Keratinocyte (primary cell): ENCODE measurements around the gene VWA3A. TPM values are rescaled to one million over a fixed set of nuclear protein-coding genes. Genes with fewer than 3 reads are reported as not detected.
A peak's percentile ranks its signal among the peaks of the same experiment; 100 is the strongest.

Experiments used
- DNase-seq: peaks from one replicate; pipeline ENCODE4 v3.0.0-alpha.2; 2011; ENCODE audit warnings: low read depth, missing footprints, low spot score
- FAIRE-seq: peaks from 2 replicates; lab custom pipeline; 2011; peaks lifted over from hg19 to GRCh38; lab: Jason Lieb, UNC
- H2AFZ ChIP-seq: 2 replicates; pipeline ENCODE4 v1.6.0; 2012; ENCODE audit warnings: low read length, control low read depth, inconsistent platforms; ENCODE audit not compliant: control insufficient read depth
- H3K27ac ChIP-seq: 2 replicates; pipeline ENCODE4 v1.5.1; 2011; ENCODE audit warnings: low read length; ENCODE audit not compliant: control insufficient read depth, insufficient read depth
- H3K27me3 ChIP-seq: 3 replicates; pipeline ENCODE4 v1.6.0; 2011; ENCODE audit warnings: low read length; ENCODE audit not compliant: control insufficient read depth, insufficient read depth; ENCODE audit errors: extremely low read depth
- H3K36me3 ChIP-seq, 2 experiments: 2 replicates in 1 of 2; 3 replicates in 1 of 2; pipeline ENCODE4 v1.5.1; 2011; ENCODE audit warnings: low read length in 2 of 2, mild to moderate bottlenecking in 1 of 2; ENCODE audit not compliant: control insufficient read depth in 2 of 2, insufficient read depth in 2 of 2; ENCODE audit errors: extremely low read depth in 1 of 2
- H3K4me1 ChIP-seq: 3 replicates; pipeline ENCODE4 v1.5.1; 2011; ENCODE audit warnings: low read length; ENCODE audit not compliant: control insufficient read depth, insufficient read depth; ENCODE audit errors: extremely low read depth
- H3K4me2 ChIP-seq: 3 replicates; pipeline ENCODE4 v1.6.0; 2011; ENCODE audit warnings: low read depth, low read length; ENCODE audit not compliant: control insufficient read depth, insufficient read depth; ENCODE audit errors: extremely low read depth
- H3K4me3 ChIP-seq, 3 experiments: fragments of 200-600 bp in 1 of 3; sonication (generic) in 1 of 3; 2 replicates in 2 of 3; 3 replicates in 1 of 3; pipeline ENCODE4 v1.5.1; 2011 to 2016; ENCODE audit warnings: low read length in 3 of 3, mild to moderate bottlenecking in 3 of 3, control low read depth in 2 of 3, inconsistent platforms in 1 of 3, low read depth in 1 of 3, mixed read lengths in 1 of 3, mixed run types in 1 of 3, moderate library complexity in 1 of 3; ENCODE audit not compliant: control insufficient read depth in 2 of 3, insufficient read depth in 2 of 3; ENCODE audit errors: extremely low read depth in 1 of 3
- H3K79me2 ChIP-seq: 2 replicates; pipeline ENCODE4 v1.6.0; 2012; ENCODE audit warnings: low read length; ENCODE audit not compliant: control insufficient read depth, insufficient read depth
- H3K9ac ChIP-seq: 3 replicates; pipeline ENCODE4 v1.6.0; 2011; ENCODE audit warnings: low read length; ENCODE audit not compliant: control insufficient read depth, insufficient read depth; ENCODE audit errors: extremely low read depth
- H3K9me1 ChIP-seq: 3 replicates; pipeline ENCODE4 v1.6.0; 2011; ENCODE audit warnings: low read length; ENCODE audit not compliant: control insufficient read depth, insufficient read depth; ENCODE audit errors: extremely low read depth
- H3K9me3 ChIP-seq: 2 replicates; pipeline ENCODE4 v1.5.1; 2012; ENCODE audit warnings: low read depth, low read length; ENCODE audit not compliant: control insufficient read depth
- H4K20me1 ChIP-seq: 3 replicates; pipeline ENCODE4 v1.6.0; 2011; ENCODE audit warnings: low read length; ENCODE audit not compliant: control insufficient read depth, insufficient read depth; ENCODE audit errors: extremely low read depth
- EZH2 ChIP-seq: IDR thresholded peaks from one replicate; pipeline ENCODE4 v1.6.1; 2012; ENCODE audit warnings: inconsistent platforms, mild to moderate bottlenecking, low read length, moderate library complexity
- dilution Hi-C: fragments of 300-500 bp; cut with MboI; formaldehyde crosslinking; loops from one replicate; pipeline ENCODE4 v1.7.0; 2020; ENCODE audit warnings: low sequenced_read_pairs; ENCODE audit not compliant: extremely low pct_ligation_motif_present
- polyA plus RNA-seq, 5 experiments: library from polyadenylated mRNA; depleted of rRNA in 3 of 5; stranded (reverse) in 3 of 5; stranded (forward) in 1 of 5; unstranded in 1 of 5; fragments of >200 nt; gene quantifications; 1 replicate in 1 of 5; 2 replicates in 3 of 5; 3 replicates in 1 of 5; pipeline versions ENCODE4 v1.2.1 to v1.2.3, GENCODE V29; 2011 to 2012; ENCODE audit warnings: missing spikeins in 2 of 5, low read depth in 1 of 5, low replicate concordance in 1 of 5
- TF ChIP-seq, protein P1 (sequence below), 3 experiments: IDR thresholded peaks in 1 of 3; conservative IDR thresholded peaks in 1 of 3; optimal IDR thresholded peaks in 1 of 3; 2 replicates in 2 of 3; 3 replicates in 1 of 3; pipeline versions ENCODE3 to v1.5.1; 2011; ENCODE audit warnings: low read length in 3 of 3, mild to moderate bottlenecking in 3 of 3, moderate library complexity in 2 of 3, control low read depth in 1 of 3, inconsistent platforms in 1 of 3; ENCODE audit not compliant: insufficient read depth in 2 of 3; ENCODE audit errors: extremely low read depth in 1 of 3

Gene VWA3A
- polyA plus RNA-seq, 1 donor (not counting 4 experiments of a cell fraction or from before 2014, with no cell fraction given): 0.05 TPM

DNA sequence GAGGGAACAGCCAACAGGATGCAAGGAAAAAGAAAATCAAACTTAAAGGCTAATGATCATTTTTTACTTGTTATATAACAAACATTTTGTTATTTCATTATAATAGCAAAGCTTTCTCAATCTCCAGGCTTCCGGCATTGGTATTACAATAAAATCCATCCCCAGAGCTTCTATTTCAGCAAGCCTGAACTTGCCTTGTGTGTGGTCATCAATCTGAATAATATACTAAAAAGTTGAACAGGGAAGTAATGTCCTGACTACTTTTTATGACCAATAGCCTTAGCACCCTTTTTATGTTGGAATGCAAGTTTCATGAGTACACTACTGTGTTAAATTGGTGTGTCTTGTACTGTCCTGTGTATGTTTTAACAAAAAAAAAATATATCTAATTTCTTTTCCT, 27.1 kb upstream of the VWA3A start:
- Histone ChIP-seq H3K9me1 (no peaks in the 10 kb centered on the region), H4K20me1 (no peaks in the 10 kb centered on the region), H3K79me2 (peaks cover 64% of the 10 kb centered on the region), H3K9ac (no peak overlapping the region), H3K27me3 (no peaks in the 10 kb centered on the region), H3K9me3 (no peaks in the 10 kb centered on the region), H3K4me1 (peaks cover 54% of the 10 kb centered on the region), H3K27ac (peak overlapping the region; percentile 78), H3K36me3 (no peaks in the 10 kb centered on the region), H3K4me2 (peak overlapping the region; percentile 66), H2AFZ (no peak overlapping the region), H3K4me3 (peak overlapping the region in 1 of 3 experiments; percentile 5)
- DNase-seq (peak; percentile 70), FAIRE-seq (peak; percentile 65)
- TF ChIP-seq, protein P1, sequence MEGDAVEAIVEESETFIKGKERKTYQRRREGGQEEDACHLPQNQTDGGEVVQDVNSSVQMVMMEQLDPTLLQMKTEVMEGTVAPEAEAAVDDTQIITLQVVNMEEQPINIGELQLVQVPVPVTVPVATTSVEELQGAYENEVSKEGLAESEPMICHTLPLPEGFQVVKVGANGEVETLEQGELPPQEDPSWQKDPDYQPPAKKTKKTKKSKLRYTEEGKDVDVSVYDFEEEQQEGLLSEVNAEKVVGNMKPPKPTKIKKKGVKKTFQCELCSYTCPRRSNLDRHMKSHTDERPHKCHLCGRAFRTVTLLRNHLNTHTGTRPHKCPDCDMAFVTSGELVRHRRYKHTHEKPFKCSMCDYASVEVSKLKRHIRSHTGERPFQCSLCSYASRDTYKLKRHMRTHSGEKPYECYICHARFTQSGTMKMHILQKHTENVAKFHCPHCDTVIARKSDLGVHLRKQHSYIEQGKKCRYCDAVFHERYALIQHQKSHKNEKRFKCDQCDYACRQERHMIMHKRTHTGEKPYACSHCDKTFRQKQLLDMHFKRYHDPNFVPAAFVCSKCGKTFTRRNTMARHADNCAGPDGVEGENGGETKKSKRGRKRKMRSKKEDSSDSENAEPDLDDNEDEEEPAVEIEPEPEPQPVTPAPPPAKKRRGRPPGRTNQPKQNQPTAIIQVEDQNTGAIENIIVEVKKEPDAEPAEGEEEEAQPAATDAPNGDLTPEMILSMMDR (optimal IDR thresholded peaks at IDR 0.05 in 1 of 3, IDR thresholded peaks at IDR 0.05 in 1 of 3, conservative IDR thresholded peaks at IDR 0.05 in 1 of 3; ENCODE audit: extremely low read depth in 1 of 3, insufficient read depth in 2 of 3, low read length in 3 of 3): no peak
- no peak for TF ChIP-seq EZH2
- dilution Hi-C loops: no loop called here

DNA sequence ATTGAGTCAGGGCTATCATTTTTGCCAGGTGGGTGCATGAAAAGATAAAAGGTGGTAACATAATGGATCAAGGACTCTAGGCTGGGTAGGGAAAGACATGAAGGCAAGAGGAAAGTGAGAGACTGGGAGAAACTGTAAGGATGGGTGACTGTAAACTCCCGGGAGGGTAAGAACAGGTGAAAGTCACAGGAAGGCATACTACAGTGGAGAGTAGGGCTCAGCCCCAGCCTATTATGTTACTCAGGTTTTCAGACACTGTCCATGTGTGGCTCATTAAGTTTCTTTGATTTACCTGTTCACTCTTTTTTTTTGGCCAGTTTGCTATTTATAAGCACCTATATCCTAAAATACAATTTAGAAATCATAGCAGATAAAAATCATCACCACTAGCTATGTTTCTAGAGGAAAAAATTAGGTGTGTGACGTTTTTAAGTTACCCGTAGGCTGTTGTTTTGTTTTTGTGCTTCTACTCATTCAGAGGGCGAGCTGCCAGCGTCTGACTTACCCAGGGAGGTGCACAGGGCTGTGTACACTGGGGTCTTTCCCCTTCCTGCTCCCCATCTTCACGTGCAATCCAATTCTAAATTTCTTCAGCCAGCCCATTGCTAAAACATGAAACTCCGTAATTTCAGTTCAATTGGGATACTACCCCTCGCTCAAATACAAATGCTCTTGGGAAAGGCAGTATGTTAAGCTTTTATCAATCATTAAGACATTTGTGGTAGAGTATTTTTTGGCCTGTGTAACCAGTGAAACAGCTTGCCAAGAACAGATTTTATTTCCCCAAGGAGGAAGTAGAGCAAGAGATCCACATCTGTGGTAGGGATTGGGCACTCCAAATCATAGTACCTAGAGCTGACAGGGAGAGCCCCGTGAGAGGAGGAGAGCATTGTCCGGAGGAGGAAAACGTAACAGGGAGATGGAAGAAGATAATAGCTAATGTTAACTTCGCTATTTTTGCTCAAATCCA, 21.7 kb upstream of the VWA3A start:
- peak overlapping the region; percentile 95 for H3K27ac ChIP-seq

More for the DNA sequence above, 21.7 kb upstream of the VWA3A start:
- peak overlapping the region; percentile 90 for H3K4me2 ChIP-seq
- DNase-seq (no peak), FAIRE-seq (no peak)
- H3K4me1 ChIP-seq: peaks cover 63% of the 10 kb centered on the region
- peak overlapping the region in 2 of 3 experiments; percentile 37 to 52 for H3K4me3 ChIP-seq
- H4K20me1 ChIP-seq: peaks cover 2% of the 10 kb centered on the region
- H3K9me1 ChIP-seq: no peaks in the 10 kb centered on the region
- H3K9ac ChIP-seq: peak overlapping the region; percentile 82
- TF ChIP-seq EZH2: no peak
- TF ChIP-seq, protein P1 (optimal IDR thresholded peaks at IDR 0.05 in 1 of 3, IDR thresholded peaks at IDR 0.05 in 1 of 3, conservative IDR thresholded peaks at IDR 0.05 in 1 of 3; ENCODE audit: extremely low read depth in 1 of 3, insufficient read depth in 2 of 3, low read length in 3 of 3): no peak
- H3K79me2 ChIP-seq: peaks cover 69% of the 10 kb centered on the region
- no peaks in the 10 kb centered on the region for H3K27me3 ChIP-seq
- dilution Hi-C loops: no loop called here
- no peaks in the 10 kb centered on the region for H3K36me3 ChIP-seq
- no peak overlapping the region for H2AFZ ChIP-seq
- H3K9me3 ChIP-seq: no peaks in the 10 kb centered on the region
